ENCODE measurements around the gene IQCH. TPM values are rescaled to one million over a fixed set of nuclear protein-coding genes. Genes with fewer than 3 reads are reported as not detected.

The IQCH gene
- polyA plus RNA-seq, 3 donors: 0.03 TPM; not detected in 2

DNA sequence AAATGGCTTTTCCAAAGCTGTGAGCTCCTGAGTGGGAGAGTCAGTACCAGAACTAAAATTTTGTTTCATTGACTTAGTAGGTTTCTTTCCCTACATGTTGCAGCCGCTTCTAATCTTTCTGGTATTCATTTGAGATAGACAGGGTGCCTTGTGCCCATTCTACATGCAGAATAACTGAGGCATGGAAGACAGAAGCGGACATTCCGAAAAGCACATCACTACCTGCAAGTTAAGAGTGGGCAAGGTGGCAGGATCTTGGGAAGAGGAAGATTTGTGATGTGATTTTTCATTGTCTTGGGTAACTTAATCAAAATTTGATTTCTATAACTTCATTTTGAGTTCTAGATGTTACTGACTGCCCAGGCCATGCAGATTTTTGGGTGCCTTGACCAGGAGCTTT lies 289.9 kb downstream of the IQCH start:
- no peaks in the 10 kb centered on the region for H3K9me3 ChIP-seq (replicated peaks in 1 of 2; ENCODE audit: control insufficient read depth in 1 of 2, insufficient read depth in 1 of 2, low read length in 2 of 2)
- no CpG with 5 or more reads among the region's 3 CpGs for WGBS (ENCODE audit: insufficient coverage)
- H3K27me3 ChIP-seq (ENCODE audit: control insufficient read depth in 2 of 2, insufficient read depth in 2 of 2, low read length in 2 of 2): no peaks in the 10 kb centered on the region
- no peak overlapping the region for H3K27ac ChIP-seq (ENCODE audit: low read depth in 1 of 2, low read length in 2 of 2)
- no peak for DNase-seq
- Mint-ChIP-seq H3K9me3 (no peaks in the 10 kb centered on the region), H3K4me3 (no peak overlapping the region), H3K36me3 (peaks cover 31 to 33% of the 10 kb centered on the region in 2 donors), H3K27ac (no peak overlapping the region), H3K27me3 (ENCODE audit: low read depth in 3 of 3) (peaks cover 0 to 1% (median 0%) of the 10 kb centered on the region in 3 donors), H3K4me1 (peaks cover 49% of the 10 kb centered on the region)
- peaks cover 37% of the 10 kb centered on the region for H3K79me2 ChIP-seq (ENCODE audit: insufficient read depth, low read length)
- peaks cover 14 to 35% of the 10 kb centered on the region in 2 donors for H3K36me3 ChIP-seq (replicated peaks in 1 of 2; ENCODE audit: control insufficient read depth in 1 of 2, insufficient read depth in 2 of 2, low read length in 2 of 2)
- H4K20me1 ChIP-seq (ENCODE audit: insufficient read depth, low read length): no peaks in the 10 kb centered on the region
- no peak overlapping the region for H3K4me3 ChIP-seq (replicated peaks in 1 of 3; ENCODE audit: low read depth in 2 of 3, low read length in 3 of 3)
- intact Hi-C loops (cut with micrococcal nuclease): no loop called here
- H2AFZ ChIP-seq (ENCODE audit: insufficient read depth, low read depth, low read length, poor library complexity, severe bottlenecking): no peak overlapping the region
- TF ChIP-seq, protein P1, sequence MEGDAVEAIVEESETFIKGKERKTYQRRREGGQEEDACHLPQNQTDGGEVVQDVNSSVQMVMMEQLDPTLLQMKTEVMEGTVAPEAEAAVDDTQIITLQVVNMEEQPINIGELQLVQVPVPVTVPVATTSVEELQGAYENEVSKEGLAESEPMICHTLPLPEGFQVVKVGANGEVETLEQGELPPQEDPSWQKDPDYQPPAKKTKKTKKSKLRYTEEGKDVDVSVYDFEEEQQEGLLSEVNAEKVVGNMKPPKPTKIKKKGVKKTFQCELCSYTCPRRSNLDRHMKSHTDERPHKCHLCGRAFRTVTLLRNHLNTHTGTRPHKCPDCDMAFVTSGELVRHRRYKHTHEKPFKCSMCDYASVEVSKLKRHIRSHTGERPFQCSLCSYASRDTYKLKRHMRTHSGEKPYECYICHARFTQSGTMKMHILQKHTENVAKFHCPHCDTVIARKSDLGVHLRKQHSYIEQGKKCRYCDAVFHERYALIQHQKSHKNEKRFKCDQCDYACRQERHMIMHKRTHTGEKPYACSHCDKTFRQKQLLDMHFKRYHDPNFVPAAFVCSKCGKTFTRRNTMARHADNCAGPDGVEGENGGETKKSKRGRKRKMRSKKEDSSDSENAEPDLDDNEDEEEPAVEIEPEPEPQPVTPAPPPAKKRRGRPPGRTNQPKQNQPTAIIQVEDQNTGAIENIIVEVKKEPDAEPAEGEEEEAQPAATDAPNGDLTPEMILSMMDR (IDR thresholded peaks at IDR 0.05): no peak
- no peak overlapping the region for H3K4me2 ChIP-seq (replicated peaks; ENCODE audit: extremely low read depth, low read length, poor library complexity, severe bottlenecking)
- peaks cover 19 to 34% of the 10 kb centered on the region in 2 donors for H3K4me1 ChIP-seq (ENCODE audit: control insufficient read depth in 1 of 2, insufficient read depth in 2 of 2, low read length in 2 of 2)
- no peak overlapping the region for H3K9ac ChIP-seq (ENCODE audit: insufficient read depth, low read length, poor library complexity, severe bottlenecking)

DNA sequence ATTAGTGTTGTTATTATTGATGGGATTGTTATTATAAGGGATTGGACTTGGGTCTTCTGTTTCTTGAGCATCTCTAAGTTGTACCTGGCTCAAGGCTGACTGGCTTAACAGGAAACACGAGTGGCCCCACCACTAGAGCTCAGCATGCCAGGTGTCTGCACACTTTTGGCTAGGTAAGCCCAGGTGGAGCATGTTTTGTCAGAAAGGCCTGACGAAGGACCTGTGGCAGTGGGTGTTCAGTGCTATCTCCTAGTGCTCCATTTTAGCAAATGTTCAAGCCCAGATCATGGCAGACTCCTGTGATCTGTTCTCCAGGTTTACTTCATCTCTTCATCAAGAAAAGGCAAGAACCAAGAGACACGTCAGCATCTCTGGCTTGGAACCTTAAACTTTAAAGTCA lies 291.3 kb downstream of the IQCH start:
- H4K20me1 ChIP-seq (ENCODE audit: insufficient read depth, low read length): no peaks in the 10 kb centered on the region
- intact Hi-C loops (cut with micrococcal nuclease): no loop called here
- no peak overlapping the region for H3K4me2 ChIP-seq (replicated peaks; ENCODE audit: extremely low read depth, low read length, poor library complexity, severe bottlenecking)
- H3K4me1 Mint-ChIP-seq: peaks cover 50% of the 10 kb centered on the region
- H3K27me3 ChIP-seq (ENCODE audit: control insufficient read depth in 2 of 2, insufficient read depth in 2 of 2, low read length in 2 of 2): no peaks in the 10 kb centered on the region
- peaks cover 38 to 41% of the 10 kb centered on the region in 2 donors for H3K36me3 Mint-ChIP-seq
- H3K27ac ChIP-seq (ENCODE audit: low read depth in 1 of 2, low read length in 2 of 2): no peak overlapping the region
- no peak for DNase-seq
- H3K36me3 ChIP-seq (replicated peaks in 1 of 2; ENCODE audit: control insufficient read depth in 1 of 2, insufficient read depth in 2 of 2, low read length in 2 of 2): peaks cover 14 to 42% of the 10 kb centered on the region in 2 donors
- TF ChIP-seq, protein P1 (IDR thresholded peaks at IDR 0.05): no peak
- H3K27me3 Mint-ChIP-seq (ENCODE audit: low read depth in 3 of 3): peaks cover 0 to 1% (median 0%) of the 10 kb centered on the region in 3 donors
- H3K79me2 ChIP-seq (ENCODE audit: insufficient read depth, low read length): peaks cover 33% of the 10 kb centered on the region
- no peak overlapping the region for H2AFZ ChIP-seq (ENCODE audit: insufficient read depth, low read depth, low read length, poor library complexity, severe bottlenecking)
- H3K9ac ChIP-seq (ENCODE audit: insufficient read depth, low read length, poor library complexity, severe bottlenecking): no peak overlapping the region
- H3K9me3 Mint-ChIP-seq: no peaks in the 10 kb centered on the region
- no peak overlapping the region for H3K4me3 ChIP-seq (replicated peaks in 1 of 3; ENCODE audit: low read depth in 2 of 3, low read length in 3 of 3)
- peaks cover 16 to 23% of the 10 kb centered on the region in 2 donors for H3K4me1 ChIP-seq (ENCODE audit: control insufficient read depth in 1 of 2, insufficient read depth in 2 of 2, low read length in 2 of 2)
- WGBS (ENCODE audit: insufficient coverage): 100% methylated on average over 2 of the region's 3 CpGs
- H3K9me3 ChIP-seq (replicated peaks in 1 of 2; ENCODE audit: control insufficient read depth in 1 of 2, insufficient read depth in 1 of 2, low read length in 2 of 2): no peaks in the 10 kb centered on the region
- no peak overlapping the region for H3K27ac Mint-ChIP-seq
- no peak overlapping the region for H3K4me3 Mint-ChIP-seq
